NCI-H82 (cell line): ENCODE results near the gene PIP5K1A.

Source experiments
- DNase-seq: peaks from one replicate; lab custom pipeline; 2025; lab: John Stamatoyannopoulos, UW

Gene PIP5K1A

GRCh38 chr1:151289080-151289935, 91.0 kb downstream of the PIP5K1A start:
- DNase-seq, result no peak

GRCh38 chr1:151289991-151290708, 91.8 kb downstream of the PIP5K1A start:
- DNase-seq, result no peak

- DNase-seq, result no peak
Measured at GRCh38 chr1:151290709-151291303, 92.5 kb downstream of the PIP5K1A start.

- DNase-seq, result peak; percentile 26
Measured at GRCh38 chr1:151292207-151293030, 94.1 kb downstream of the PIP5K1A start.

- no peak for DNase-seq
Measured at GRCh38 chr1:151293093-151293492, 94.7 kb downstream of the PIP5K1A start.

GRCh38 chr1:151294742-151295462, 96.5 kb downstream of the PIP5K1A start:
- DNase-seq, result no peak
